K562 (cell line): ENCODE results near the gene OPA3. TPM values are rescaled to one million over a fixed set of nuclear protein-coding genes. Genes with fewer than 3 reads are reported as not detected.

Experiments
- BCOR ChIP-seq: fragments of 450-650 bp; IDR thresholded peaks from 2 replicates; pipeline ENCODE4 v1.6.1; 2016
- BHLHE40 ChIP-seq: IDR thresholded peaks from 2 replicates; pipeline ENCODE4 v1.6.1; 2011; ENCODE audit warnings: low read length, improper control_type of control experiment
- BRD9 ChIP-seq: fragments of 450-650 bp; IDR thresholded peaks from 2 replicates; pipeline ENCODE4 v1.6.1; 2018; ENCODE audit warnings: low read depth; ENCODE audit not compliant: partially characterized antibody
- FOXM1 ChIP-seq, 2 experiments: fragments of 450-650 bp in 1 of 2; sonication (generic) in 1 of 2; formaldehyde crosslinking in 1 of 2; IDR thresholded peaks; 2 replicates each; pipeline versions ENCODE4 v1.6.1 to v1.9.0; 2017 to 2022; ENCODE audit warnings: low read depth in 2 of 2, mild to moderate bottlenecking in 2 of 2, missing genetic modification reagents in 1 of 2, moderate library complexity in 1 of 2
- HDAC3 ChIP-seq: fragments of 450-650 bp; IDR thresholded peaks from 2 replicates; pipeline ENCODE4 v1.6.1; 2018; ENCODE audit warnings: borderline replicate concordance, mild to moderate bottlenecking, moderate library complexity; ENCODE audit not compliant: partially characterized antibody
- HOXB6 ChIP-seq: fragments of 250-450 bp; sonication (Bioruptor Pico); IDR thresholded peaks from 2 replicates; pipeline ENCODE4 v1.5.1; 2022; ENCODE audit warnings: mild to moderate bottlenecking, borderline replicate concordance
- KHSRP ChIP-seq: fragments of 450-650 bp; IDR thresholded peaks from 2 replicates; pipeline ENCODE4 v1.6.1; 2017
- LCOR ChIP-seq: sonication (generic); formaldehyde crosslinking; IDR thresholded peaks from 2 replicates; pipeline ENCODE4 v1.8.0; 2022; ENCODE audit warnings: mild to moderate bottlenecking, missing genetic modification reagents
- MAFG ChIP-seq: fragments of 450-650 bp; conservative IDR thresholded peaks from 2 replicates; pipeline ENCODE4 v1.6.1; 2016; ENCODE audit warnings: missing genetic modification characterization, missing compliant biosample characterization
- MTA2 ChIP-seq: fragments of 450-650 bp; IDR thresholded peaks from 2 replicates; pipeline ENCODE4 v1.6.1; 2016; ENCODE audit warnings: low read depth
- NFE2 ChIP-seq: IDR thresholded peaks from 2 replicates; pipeline ENCODE4 v1.6.1; 2014; ENCODE audit warnings: antibody characterized with exemption, low read depth
- NR2C1 ChIP-seq, 2 experiments: fragments of 450-650 bp; IDR thresholded peaks; 2 replicates each; pipeline ENCODE4 v1.6.1; 2017; ENCODE audit warnings: mild to moderate bottlenecking in 2 of 2, antibody characterized with exemption in 1 of 2, inconsistent platforms in 1 of 2, missing compliant biosample characterization in 1 of 2, missing genetic modification characterization in 1 of 2
- POLR2A ChIP-seq: fragments of 450-650 bp; conservative IDR thresholded peaks from 2 replicates; pipeline ENCODE4 v1.6.1; 2016
- POLR2G ChIP-seq: fragments of 200-400 bp; formaldehyde crosslinking; IDR thresholded peaks from 2 replicates; pipeline ENCODE4 v1.6.1; 2017; ENCODE audit warnings: low read depth, mild to moderate bottlenecking, antibody characterized with exemption, low read length, moderate library complexity
- RBM14 ChIP-seq: fragments of 200-400 bp; formaldehyde crosslinking; IDR thresholded peaks from 2 replicates; pipeline ENCODE4 v1.6.1; 2018; ENCODE audit warnings: low read depth, mild to moderate bottlenecking, low read length, moderate library complexity, borderline replicate concordance; ENCODE audit not compliant: insufficient read depth
- SRF ChIP-seq, 2 experiments: fragments of 250-450, 450-650 bp in 1 of 2; sonication (Bioruptor Pico) in 1 of 2; sonication (generic) in 1 of 2; formaldehyde crosslinking; IDR thresholded peaks; 2 replicates each; pipeline versions ENCODE4 v1.5.0 to v1.5.1; 2020 to 2022; ENCODE audit warnings: mild to moderate bottlenecking in 1 of 2, missing genetic modification reagents in 1 of 2
- SRSF3 ChIP-seq: fragments of 200-400 bp; formaldehyde crosslinking; IDR thresholded peaks from 2 replicates; pipeline ENCODE4 v1.6.1; 2016; ENCODE audit warnings: mild to moderate bottlenecking, low read length, moderate library complexity; ENCODE audit not compliant: insufficient read depth
- TAF15 ChIP-seq: fragments of 200-400 bp; formaldehyde crosslinking; IDR thresholded peaks from 2 replicates; pipeline ENCODE4 v1.6.1; 2017; ENCODE audit warnings: mild to moderate bottlenecking, low read depth, low read length, moderate library complexity
- ZNF695 ChIP-seq: fragments of 450-650 bp; formaldehyde crosslinking; IDR thresholded peaks from 2 replicates; pipeline ENCODE4 v1.4.0; 2020; ENCODE audit warnings: mild to moderate bottlenecking, moderate library complexity
- polyA plus RNA-seq, 8 experiments: library from polyadenylated mRNA; depleted of rRNA in 4 of 8; stranded (reverse) in 5 of 8; unstranded in 3 of 8; fragments of >200 nt; fragmentation: Nextera tagmentation in 2 of 8; fragmentation: Illumina TruSeq in 1 of 8; extraction: Ambion mirVana in 2 of 8; extraction: Trizol in 1 of 8; gene quantifications; 2 replicates each; pipeline versions ENCODE4 v1.2.1 to v1.2.3, GENCODE V29; 2011 to 2014; ENCODE audit warnings: inconsistent platforms in 1 of 8, missing spikeins in 1 of 8
- total RNA-seq, 7 experiments: library from RNA; depleted of rRNA in 6 of 7; stranded (reverse); fragments of >200 nt in 6 of 7; fragmentation: Illumina TruSeq in 2 of 7; extraction: Trizol in 2 of 7; gene quantifications; 2 replicates each; pipeline versions ENCODE4 v1.2.1 to v1.2.3, GENCODE V29; 2011 to 2021; ENCODE audit warnings: low replicate concordance in 1 of 7
- TF ChIP-seq, protein P1 (sequence below): sonication (generic); formaldehyde crosslinking; IDR thresholded peaks from 2 replicates; pipeline ENCODE4 v1.9.0; 2022; ENCODE audit warnings: mild to moderate bottlenecking, missing genetic modification reagents
- TF ChIP-seq, protein P2 (sequence below): fragments of 150-350 bp; conservative IDR thresholded peaks from 2 replicates; pipeline ENCODE4 v1.6.1; 2014; ENCODE audit warnings: low read length
- TF ChIP-seq, protein P3 (sequence below): sonication (generic); formaldehyde crosslinking; IDR thresholded peaks from 2 replicates; pipeline ENCODE4 v1.8.1; 2023; ENCODE audit warnings: mild to moderate bottlenecking, missing genetic modification reagents
- TF ChIP-seq, protein P4 (sequence below): fragments of 250-450 bp; sonication (Bioruptor Pico); IDR thresholded peaks from 2 replicates; pipeline ENCODE4 v1.8.0; 2021; ENCODE audit warnings: moderate library complexity, mild to moderate bottlenecking, inconsistent platforms

OPA3 gene
- total and polyA plus RNA-seq, 9 of the 15 experiments (the other 6 are each of a cell fraction or from before 2014, with no cell fraction given), result 1.4 to 18.8 (median 9.0) TPM

DNA sequence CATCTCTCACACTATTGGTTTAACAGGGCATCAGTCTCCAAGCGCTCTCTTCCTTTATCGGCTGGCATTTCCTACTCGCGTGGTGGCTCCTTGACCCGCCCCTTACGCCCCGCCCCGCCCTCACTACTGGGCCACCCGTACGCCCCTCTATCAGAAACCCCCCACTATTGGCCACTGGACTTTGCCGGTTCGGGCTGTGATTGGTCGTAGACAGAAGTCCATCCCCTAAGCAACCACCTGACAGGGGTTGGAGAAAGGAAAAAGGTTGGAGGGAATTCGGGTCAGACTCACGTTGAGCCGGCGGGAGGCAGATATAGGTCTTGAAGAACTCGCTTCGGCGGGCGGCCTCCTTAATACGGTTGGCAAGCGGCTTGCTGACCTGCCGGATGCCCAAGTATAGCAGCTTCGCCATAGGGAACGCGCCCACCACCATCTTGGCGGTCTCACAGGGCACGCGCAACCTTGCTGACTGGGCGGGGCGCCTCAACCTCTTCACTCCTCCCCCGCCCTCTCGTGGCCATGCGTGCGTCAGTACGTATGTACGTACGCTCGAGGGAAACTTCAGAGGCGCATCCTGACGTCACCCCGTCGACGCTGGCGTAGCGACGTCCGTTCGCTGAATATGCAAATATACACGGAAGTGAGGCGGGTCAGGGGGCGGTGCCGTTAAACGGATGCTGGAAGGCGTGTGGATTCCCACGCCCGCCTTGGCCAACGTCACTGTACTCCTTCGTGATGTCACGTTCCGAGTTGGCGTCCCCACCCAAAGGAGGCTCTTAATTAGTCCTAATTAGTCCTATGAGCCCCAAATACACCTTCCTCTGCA lies at the start of gene OPA3 (continued):
- TF ChIP-seq, protein P1, sequence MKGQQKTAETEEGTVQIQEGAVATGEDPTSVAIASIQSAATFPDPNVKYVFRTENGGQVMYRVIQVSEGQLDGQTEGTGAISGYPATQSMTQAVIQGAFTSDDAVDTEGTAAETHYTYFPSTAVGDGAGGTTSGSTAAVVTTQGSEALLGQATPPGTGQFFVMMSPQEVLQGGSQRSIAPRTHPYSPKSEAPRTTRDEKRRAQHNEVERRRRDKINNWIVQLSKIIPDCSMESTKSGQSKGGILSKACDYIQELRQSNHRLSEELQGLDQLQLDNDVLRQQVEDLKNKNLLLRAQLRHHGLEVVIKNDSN, result peak; percentile 83
- TF ChIP-seq ZNF695 (CRISPR knock-in tag), result no peak
- peak; percentile 90 for TF ChIP-seq KHSRP
- peak; percentile 10 for TF ChIP-seq BRD9
- TF ChIP-seq HDAC3, result no peak
- TF ChIP-seq, protein P2, sequence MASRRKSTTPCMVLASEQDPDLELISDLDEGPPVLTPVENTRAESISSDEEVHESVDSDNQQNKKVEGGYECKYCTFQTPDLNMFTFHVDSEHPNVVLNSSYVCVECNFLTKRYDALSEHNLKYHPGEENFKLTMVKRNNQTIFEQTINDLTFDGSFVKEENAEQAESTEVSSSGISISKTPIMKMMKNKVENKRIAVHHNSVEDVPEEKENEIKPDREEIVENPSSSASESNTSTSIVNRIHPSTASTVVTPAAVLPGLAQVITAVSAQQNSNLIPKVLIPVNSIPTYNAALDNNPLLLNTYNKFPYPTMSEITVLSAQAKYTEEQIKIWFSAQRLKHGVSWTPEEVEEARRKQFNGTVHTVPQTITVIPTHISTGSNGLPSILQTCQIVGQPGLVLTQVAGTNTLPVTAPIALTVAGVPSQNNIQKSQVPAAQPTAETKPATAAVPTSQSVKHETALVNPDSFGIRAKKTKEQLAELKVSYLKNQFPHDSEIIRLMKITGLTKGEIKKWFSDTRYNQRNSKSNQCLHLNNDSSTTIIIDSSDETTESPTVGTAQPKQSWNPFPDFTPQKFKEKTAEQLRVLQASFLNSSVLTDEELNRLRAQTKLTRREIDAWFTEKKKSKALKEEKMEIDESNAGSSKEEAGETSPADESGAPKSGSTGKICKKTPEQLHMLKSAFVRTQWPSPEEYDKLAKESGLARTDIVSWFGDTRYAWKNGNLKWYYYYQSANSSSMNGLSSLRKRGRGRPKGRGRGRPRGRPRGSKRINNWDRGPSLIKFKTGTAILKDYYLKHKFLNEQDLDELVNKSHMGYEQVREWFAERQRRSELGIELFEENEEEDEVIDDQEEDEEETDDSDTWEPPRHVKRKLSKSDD, result 0 out of 2 replicates have a peak, but pooled peaks have one; percentile 54
- no peak for TF ChIP-seq TAF15
- peak; percentile 70 for TF ChIP-seq BHLHE40
- TF ChIP-seq LCOR, result peak; percentile 63; the same call in 1 of the 2 replicates
- peak; percentile 94 for TF ChIP-seq POLR2G
- peak; percentile 58 for TF ChIP-seq MAFG
- TF ChIP-seq BCOR, result no peak
- TF ChIP-seq SRSF3, result no peak
- TF ChIP-seq RBM14, result no peak
- peak in 1 of 2 experiments; percentile 80; a peak in 2 of 4 replicates for TF ChIP-seq SRF (CRISPR knock-in tag; IDR thresholded peaks at IDR 0.05)
- TF ChIP-seq, protein P3, sequence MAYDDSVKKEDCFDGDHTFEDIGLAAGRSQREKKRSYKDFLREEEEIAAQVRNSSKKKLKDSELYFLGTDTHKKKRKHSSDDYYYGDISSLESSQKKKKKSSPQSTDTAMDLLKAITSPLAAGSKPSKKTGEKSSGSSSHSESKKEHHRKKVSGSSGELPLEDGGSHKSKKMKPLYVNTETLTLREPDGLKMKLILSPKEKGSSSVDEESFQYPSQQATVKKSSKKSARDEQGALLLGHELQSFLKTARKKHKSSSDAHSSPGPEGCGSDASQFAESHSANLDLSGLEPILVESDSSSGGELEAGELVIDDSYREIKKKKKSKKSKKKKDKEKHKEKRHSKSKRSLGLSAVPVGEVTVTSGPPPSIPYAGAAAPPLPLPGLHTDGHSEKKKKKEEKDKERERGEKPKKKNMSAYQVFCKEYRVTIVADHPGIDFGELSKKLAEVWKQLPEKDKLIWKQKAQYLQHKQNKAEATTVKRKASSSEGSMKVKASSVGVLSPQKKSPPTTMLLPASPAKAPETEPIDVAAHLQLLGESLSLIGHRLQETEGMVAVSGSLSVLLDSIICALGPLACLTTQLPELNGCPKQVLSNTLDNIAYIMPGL (CRISPR knock-in tag), result no peak
- TF ChIP-seq NR2C1 (IDR thresholded peaks at IDR 0.05), result no peak
- peak; percentile 26; the same call in 1 of the 2 replicates for TF ChIP-seq NR2C1 (tag; IDR thresholded peaks at IDR 0.05)
- no peak; the same call in 1 of the 2 replicates for TF ChIP-seq FOXM1 (IDR thresholded peaks at IDR 0.05; ENCODE audit: low read depth)
- 0 out of 2 replicates have a peak, but pooled peaks have one; percentile 13 for TF ChIP-seq FOXM1 (CRISPR knock-in tag; IDR thresholded peaks at IDR 0.05; ENCODE audit: low read depth)
- no peak for TF ChIP-seq HOXB6 (CRISPR knock-in tag)
- peak; percentile 96 for TF ChIP-seq POLR2A
- TF ChIP-seq NFE2, result peak; percentile 19; the same call in 1 of the 2 replicates
- TF ChIP-seq, protein P4, sequence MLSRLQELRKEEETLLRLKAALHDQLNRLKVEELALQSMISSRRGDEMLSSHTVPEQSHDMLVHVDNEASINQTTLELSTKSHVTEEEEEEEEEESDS (CRISPR knock-in tag), result no peak
- no peak for TF ChIP-seq MTA2
